ENCODE results near the gene LRRC72. TPM values are rescaled to one million over a fixed set of nuclear protein-coding genes. Genes with fewer than 3 reads are reported as not detected.

LRRC72 gene
- total RNA-seq = not detected

DNA sequence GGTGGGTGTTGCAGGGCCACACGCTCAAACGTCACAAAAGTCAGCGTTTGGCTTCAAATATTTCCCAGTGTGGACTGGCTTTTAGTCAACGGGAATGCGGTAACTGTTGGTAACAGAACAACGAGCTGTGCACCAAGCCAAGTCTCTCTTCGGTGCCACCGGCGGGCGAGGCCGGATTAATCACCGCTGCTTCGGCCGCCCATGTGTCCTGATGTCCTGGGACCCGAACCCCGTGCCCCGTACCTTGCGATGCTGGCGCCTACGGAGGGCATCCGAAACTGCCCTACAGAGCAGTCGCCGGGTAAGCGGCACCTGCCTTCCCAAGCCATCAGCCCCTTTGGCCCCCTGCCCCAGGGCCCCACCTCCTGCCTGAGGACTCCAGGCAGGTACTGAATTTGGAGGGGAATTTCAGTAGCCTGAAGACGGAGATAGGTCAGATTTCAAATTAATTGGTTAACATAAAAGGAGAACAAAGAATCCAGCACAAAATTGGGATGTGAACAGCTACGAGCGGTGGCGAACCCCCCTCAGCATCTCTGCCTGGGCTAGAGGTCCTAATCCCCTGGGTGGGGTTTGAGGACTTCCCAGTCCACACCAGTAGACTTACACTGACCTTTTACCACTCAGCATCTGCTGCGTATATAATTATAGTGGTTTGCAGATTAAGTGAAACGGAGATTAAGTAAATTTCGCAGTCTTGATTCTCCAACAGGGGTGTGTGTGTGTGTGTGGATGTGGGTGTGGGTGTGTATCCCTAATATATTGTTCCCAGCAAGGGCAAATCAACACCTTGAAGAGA lies at the start of gene LRRC72:
TSS of gene LRRC72 (plus strand) at position 84 of the 799 bp plus-strand sequence. CDS start at position 212, 128 bp downstream.
- H3K36me3 ChIP-seq = no peaks in the 10 kb centered on the region
- H3K9me3 ChIP-seq = no peaks in the 10 kb centered on the region
- no peaks in the 10 kb centered on the region for H3K27me3 ChIP-seq
- TF ChIP-seq, protein P1, sequence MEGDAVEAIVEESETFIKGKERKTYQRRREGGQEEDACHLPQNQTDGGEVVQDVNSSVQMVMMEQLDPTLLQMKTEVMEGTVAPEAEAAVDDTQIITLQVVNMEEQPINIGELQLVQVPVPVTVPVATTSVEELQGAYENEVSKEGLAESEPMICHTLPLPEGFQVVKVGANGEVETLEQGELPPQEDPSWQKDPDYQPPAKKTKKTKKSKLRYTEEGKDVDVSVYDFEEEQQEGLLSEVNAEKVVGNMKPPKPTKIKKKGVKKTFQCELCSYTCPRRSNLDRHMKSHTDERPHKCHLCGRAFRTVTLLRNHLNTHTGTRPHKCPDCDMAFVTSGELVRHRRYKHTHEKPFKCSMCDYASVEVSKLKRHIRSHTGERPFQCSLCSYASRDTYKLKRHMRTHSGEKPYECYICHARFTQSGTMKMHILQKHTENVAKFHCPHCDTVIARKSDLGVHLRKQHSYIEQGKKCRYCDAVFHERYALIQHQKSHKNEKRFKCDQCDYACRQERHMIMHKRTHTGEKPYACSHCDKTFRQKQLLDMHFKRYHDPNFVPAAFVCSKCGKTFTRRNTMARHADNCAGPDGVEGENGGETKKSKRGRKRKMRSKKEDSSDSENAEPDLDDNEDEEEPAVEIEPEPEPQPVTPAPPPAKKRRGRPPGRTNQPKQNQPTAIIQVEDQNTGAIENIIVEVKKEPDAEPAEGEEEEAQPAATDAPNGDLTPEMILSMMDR (IDR thresholded peaks at IDR 0.05) = no peak
- TF ChIP-seq POLR2A (IDR thresholded peaks at IDR 0.05) = no peak
- no peak for TF ChIP-seq EP300 (IDR thresholded peaks at IDR 0.05; ENCODE audit: low read depth)
- no peak for TF ChIP-seq POLR2AphosphoS5 (IDR thresholded peaks at IDR 0.05)
- H3K27ac ChIP-seq = no peak within 1 kb of the TSS
- H3K4me3 ChIP-seq = no peak within 1 kb of the TSS
- no peak for DNase-seq
- intact Hi-C loops (cut with DNase I; ENCODE audit: low total_unique reads) (no loop called here), in situ Hi-C loops (cut with MboI; ENCODE audit: low pct_ligation_motif_present in 1 of 4, low pct_unique_long_range_greater_than_20kb in 1 of 4, low sequenced_read_pairs in 3 of 4) (no loop called here)
- 93% methylated on average over 31 of the region's 31 CpGs; no CpG with 5 or more reads in 1 of the 2 donors for WGBS, 2 donors (ENCODE audit: low coverage in 1 of 2)
- no peaks in the 10 kb centered on the region for H3K4me1 ChIP-seq

DNA sequence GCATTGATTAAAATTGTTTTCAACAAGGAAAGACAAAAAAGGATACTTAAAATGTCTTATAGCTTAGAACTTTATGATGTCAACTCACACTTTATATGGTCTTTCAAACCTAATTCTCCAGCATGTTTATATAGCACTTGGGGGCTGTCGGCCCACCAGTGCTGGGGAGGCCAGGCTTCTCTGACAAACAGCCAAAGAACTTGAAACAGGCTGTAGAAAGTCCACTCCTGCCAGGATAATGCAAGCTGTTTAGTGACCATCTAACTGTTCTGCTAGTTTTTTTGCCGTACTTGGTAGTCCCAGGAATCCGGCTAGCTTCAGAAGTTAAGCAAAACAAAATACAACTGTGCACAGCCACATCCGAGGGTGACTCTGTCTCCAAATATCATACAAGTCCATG lies 47.5 kb upstream of the LRRC72 start:
- Histone ChIP-seq H3K4me3 (no peak overlapping the region), H3K36me3 (no peaks in the 10 kb centered on the region), H3K27ac (peak overlapping the region in 1 of 4 donors; percentile 8), H3K27me3 (no peaks in the 10 kb centered on the region), H3K4me1 (no peaks in the 10 kb centered on the region), H3K9me3 (no peaks in the 10 kb centered on the region)
- TF ChIP-seq EP300 (IDR thresholded peaks at IDR 0.05; ENCODE audit: low read depth) = no peak
- TF ChIP-seq POLR2AphosphoS5 (IDR thresholded peaks at IDR 0.05) = no peak
- TF ChIP-seq, protein P1 (IDR thresholded peaks at IDR 0.05) = no peak
- TF ChIP-seq POLR2A (IDR thresholded peaks at IDR 0.05) = no peak
- intact Hi-C loops (cut with DNase I; ENCODE audit: low total_unique reads) (no loop called here), in situ Hi-C loops (cut with MboI; ENCODE audit: low pct_ligation_motif_present in 1 of 4, low pct_unique_long_range_greater_than_20kb in 1 of 4, low sequenced_read_pairs in 3 of 4) (no loop called here)
- WGBS, 2 donors (ENCODE audit: low coverage in 1 of 2) = 29 to 70% methylated on average over 1 to 4 of the region's 4 CpGs
- DNase-seq = no peak

DNA sequence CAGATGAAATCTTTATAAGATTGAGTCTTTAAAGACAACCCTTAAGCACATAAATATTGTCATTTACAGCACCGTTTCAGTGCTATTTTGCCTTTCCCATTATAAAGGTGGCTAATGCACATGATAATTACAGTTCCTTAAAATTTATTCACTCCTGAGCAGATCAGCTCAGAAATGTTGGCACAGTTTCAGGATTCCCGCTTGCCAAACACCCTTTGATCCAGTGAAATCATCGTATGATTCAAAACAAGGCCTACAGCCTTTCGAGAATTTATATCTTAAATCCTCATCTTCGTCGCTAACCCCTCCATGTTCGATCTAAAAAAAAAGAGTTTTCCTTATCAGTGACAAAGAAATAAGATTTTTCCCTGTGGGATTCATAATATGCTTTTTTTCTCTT lies 47.0 kb upstream of the LRRC72 start:
- intact Hi-C loops (cut with DNase I; ENCODE audit: low total_unique reads) = no loop called here
- Histone ChIP-seq H3K4me1 (no peaks in the 10 kb centered on the region), H3K27ac (peak overlapping the region in 1 of 4 donors; percentile 8), H3K4me3 (no peak overlapping the region), H3K36me3 (no peaks in the 10 kb centered on the region), H3K27me3 (no peaks in the 10 kb centered on the region), H3K9me3 (no peaks in the 10 kb centered on the region)
- WGBS, 2 donors (ENCODE audit: low coverage in 1 of 2) = 46 to 55% methylated on average over 7 of the region's 7 CpGs
- peak; percentile 19 for DNase-seq
- no peak for TF ChIP-seq EP300 (IDR thresholded peaks at IDR 0.05; ENCODE audit: low read depth)
- TF ChIP-seq, protein P1 (IDR thresholded peaks at IDR 0.05) = no peak
- TF ChIP-seq POLR2A (IDR thresholded peaks at IDR 0.05) = no peak
- no peak for TF ChIP-seq POLR2AphosphoS5 (IDR thresholded peaks at IDR 0.05)
- in situ Hi-C loops (cut with MboI; ENCODE audit: low pct_ligation_motif_present in 1 of 4, low pct_unique_long_range_greater_than_20kb in 1 of 4, low sequenced_read_pairs in 3 of 4) = no loop called here

DNA sequence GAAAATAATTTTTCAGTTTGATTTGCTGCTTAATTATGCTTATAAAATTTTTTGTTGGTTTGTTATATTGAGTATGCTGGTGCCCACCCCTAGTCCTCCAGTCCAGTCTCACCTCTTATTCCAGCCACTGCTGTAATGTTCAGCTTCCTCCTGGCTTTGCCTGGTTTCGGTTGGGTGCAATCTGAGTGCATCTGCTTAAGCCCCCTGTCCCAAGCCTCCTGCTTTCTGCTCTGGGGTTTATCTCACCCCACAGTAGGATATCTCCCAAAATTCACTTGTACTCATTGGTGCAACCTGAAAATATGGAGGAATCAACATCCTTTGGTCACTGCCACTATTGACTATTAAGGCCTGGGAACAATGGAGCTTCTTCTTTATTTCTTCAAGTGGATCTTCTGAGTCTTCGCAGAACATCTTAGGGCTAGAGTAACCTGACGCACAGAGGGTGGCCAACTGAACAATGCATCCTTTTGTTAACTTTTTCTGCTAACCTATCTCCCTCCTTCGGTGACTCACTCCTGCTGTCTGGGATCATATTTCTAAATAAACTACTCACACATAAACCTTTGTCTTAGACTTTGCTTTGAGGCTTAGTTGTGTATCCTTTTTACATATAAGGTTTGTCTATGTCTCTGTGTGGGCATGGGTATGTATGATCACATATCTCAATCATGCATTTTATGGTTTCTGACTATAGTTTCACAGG lies 42.0 kb upstream of the LRRC72 start:
- Histone ChIP-seq H3K4me3 (no peak overlapping the region), H3K4me1 (peaks cover 0 to 7% (median 3%) of the 10 kb centered on the region in 4 donors), H3K27ac (peak overlapping the region in 1 of 4 donors; percentile 5), H3K27me3 (no peaks in the 10 kb centered on the region), H3K9me3 (no peaks in the 10 kb centered on the region), H3K36me3 (no peaks in the 10 kb centered on the region)
- 59 to 66% methylated on average over 4 of the region's 4 CpGs for WGBS, 2 donors (ENCODE audit: low coverage in 1 of 2)
- TF ChIP-seq POLR2AphosphoS5 (IDR thresholded peaks at IDR 0.05) (no peak), POLR2A (IDR thresholded peaks at IDR 0.05) (no peak), EP300 (IDR thresholded peaks at IDR 0.05; ENCODE audit: low read depth) (no peak)
- TF ChIP-seq, protein P1 (IDR thresholded peaks at IDR 0.05) = no peak
- no peak for DNase-seq
- intact Hi-C loops (cut with DNase I; ENCODE audit: low total_unique reads) (no loop called here), in situ Hi-C loops (cut with MboI; ENCODE audit: low pct_ligation_motif_present in 1 of 4, low pct_unique_long_range_greater_than_20kb in 1 of 4, low sequenced_read_pairs in 3 of 4) (no loop called here)

Data from transverse colon (tissue), 4 donors.